ENCODE results near the gene DLK2. TPM values are rescaled to one million over a fixed set of nuclear protein-coding genes. Genes with fewer than 3 reads are reported as not detected.
"Not testable (repeated sequence)": the region's sequence is repeated elsewhere in the genome, so short reads cannot be mapped to it uniquely, and the experiment has no call there.

The DLK2 gene
- total and polyA plus RNA-seq, 2 experiments from 2014 or later: 0.21 to 0.47 TPM

DNA sequence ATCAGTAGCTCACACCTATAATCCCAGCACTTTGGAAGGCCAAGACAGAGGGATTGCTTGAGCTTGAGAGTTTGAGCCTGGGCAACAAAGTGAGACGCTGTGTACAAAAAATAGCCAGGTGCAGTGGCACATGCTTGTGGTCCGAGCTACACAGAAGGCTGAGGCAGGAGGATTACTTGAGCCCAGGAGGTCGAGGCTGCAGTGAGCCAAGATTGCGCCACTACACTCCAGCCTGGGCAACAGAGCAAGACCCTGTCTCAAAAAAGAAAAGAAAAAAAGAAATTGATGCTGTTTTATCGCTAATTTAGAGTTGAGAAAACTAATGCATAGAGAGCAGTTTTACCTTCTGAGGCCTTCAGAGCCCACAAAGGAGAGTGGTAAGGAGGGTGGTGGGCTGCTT is 42.9 kb upstream of the DLK2 start:
- H3K27ac Mint-ChIP-seq; H4K20me1 ChIP-seq (replicated peaks; ENCODE audit: insufficient read depth); H3K9me3 Mint-ChIP-seq; H3K4me2 ChIP-seq; H3K27ac ChIP-seq (ENCODE audit: low read depth); H3F3A ChIP-seq (replicated peaks; ENCODE audit: low read depth); H3K36me3 ChIP-seq (ENCODE audit: insufficient read depth); ATAC-seq; H3K4me3 ChIP-seq; H3K27me3 ChIP-seq (ENCODE audit: insufficient read depth); H2AFZ ChIP-seq; H3K9me2 ChIP-seq (ENCODE audit: insufficient read depth); H3K4me3 Mint-ChIP-seq; H3K4me1 ChIP-seq (ENCODE audit: insufficient read depth); DNase-seq (ENCODE audit: low spot score): not testable (repeated sequence)
- peaks cover 46% of the 10 kb centered on the region for H3K36me3 Mint-ChIP-seq (ENCODE audit: low read depth)
- peaks cover 11% of the 10 kb centered on the region for H3K27me3 Mint-ChIP-seq (ENCODE audit: insufficient read depth, low read depth, poor library complexity)
- H3K4me1 Mint-ChIP-seq: peaks cover 14% of the 10 kb centered on the region
- H3K79me2 ChIP-seq (replicated peaks; ENCODE audit: insufficient read depth): peaks cover 14% of the 10 kb centered on the region

- H3F3A ChIP-seq (replicated peaks; ENCODE audit: low read depth): no peaks in the 10 kb centered on the region
- peaks cover 20% of the 10 kb centered on the region for H3K79me2 ChIP-seq (replicated peaks; ENCODE audit: insufficient read depth)
- peaks cover 6% of the 10 kb centered on the region for H4K20me1 ChIP-seq (replicated peaks; ENCODE audit: insufficient read depth)
- H3K4me2 ChIP-seq: no peak overlapping the region
- peaks cover 9% of the 10 kb centered on the region for H3K27me3 Mint-ChIP-seq (ENCODE audit: insufficient read depth, low read depth, poor library complexity)
- H3K36me3 ChIP-seq (ENCODE audit: insufficient read depth): peaks cover 2% of the 10 kb centered on the region; the same call in 1 of the 2 replicates
- TF ChIP-seq EZH2 (IDR thresholded peaks at IDR 0.05; ENCODE audit: low read depth, unreplicated experiment) (no peak), JUNB (IDR thresholded peaks at IDR 0.05; ENCODE audit: unreplicated experiment) (no peak), EZH2phosphoT487 (IDR thresholded peaks at IDR 0.05; ENCODE audit: unreplicated experiment) (no peak), ZNF114 (CRISPR knock-in tag; IDR thresholded peaks at IDR 0.05) (no peak)
- TF ChIP-seq, protein P1, sequence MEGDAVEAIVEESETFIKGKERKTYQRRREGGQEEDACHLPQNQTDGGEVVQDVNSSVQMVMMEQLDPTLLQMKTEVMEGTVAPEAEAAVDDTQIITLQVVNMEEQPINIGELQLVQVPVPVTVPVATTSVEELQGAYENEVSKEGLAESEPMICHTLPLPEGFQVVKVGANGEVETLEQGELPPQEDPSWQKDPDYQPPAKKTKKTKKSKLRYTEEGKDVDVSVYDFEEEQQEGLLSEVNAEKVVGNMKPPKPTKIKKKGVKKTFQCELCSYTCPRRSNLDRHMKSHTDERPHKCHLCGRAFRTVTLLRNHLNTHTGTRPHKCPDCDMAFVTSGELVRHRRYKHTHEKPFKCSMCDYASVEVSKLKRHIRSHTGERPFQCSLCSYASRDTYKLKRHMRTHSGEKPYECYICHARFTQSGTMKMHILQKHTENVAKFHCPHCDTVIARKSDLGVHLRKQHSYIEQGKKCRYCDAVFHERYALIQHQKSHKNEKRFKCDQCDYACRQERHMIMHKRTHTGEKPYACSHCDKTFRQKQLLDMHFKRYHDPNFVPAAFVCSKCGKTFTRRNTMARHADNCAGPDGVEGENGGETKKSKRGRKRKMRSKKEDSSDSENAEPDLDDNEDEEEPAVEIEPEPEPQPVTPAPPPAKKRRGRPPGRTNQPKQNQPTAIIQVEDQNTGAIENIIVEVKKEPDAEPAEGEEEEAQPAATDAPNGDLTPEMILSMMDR (conservative IDR thresholded peaks at IDR 0.05; ENCODE audit: low read depth in 2 of 2): no peak
- TF ChIP-seq, protein P2, sequence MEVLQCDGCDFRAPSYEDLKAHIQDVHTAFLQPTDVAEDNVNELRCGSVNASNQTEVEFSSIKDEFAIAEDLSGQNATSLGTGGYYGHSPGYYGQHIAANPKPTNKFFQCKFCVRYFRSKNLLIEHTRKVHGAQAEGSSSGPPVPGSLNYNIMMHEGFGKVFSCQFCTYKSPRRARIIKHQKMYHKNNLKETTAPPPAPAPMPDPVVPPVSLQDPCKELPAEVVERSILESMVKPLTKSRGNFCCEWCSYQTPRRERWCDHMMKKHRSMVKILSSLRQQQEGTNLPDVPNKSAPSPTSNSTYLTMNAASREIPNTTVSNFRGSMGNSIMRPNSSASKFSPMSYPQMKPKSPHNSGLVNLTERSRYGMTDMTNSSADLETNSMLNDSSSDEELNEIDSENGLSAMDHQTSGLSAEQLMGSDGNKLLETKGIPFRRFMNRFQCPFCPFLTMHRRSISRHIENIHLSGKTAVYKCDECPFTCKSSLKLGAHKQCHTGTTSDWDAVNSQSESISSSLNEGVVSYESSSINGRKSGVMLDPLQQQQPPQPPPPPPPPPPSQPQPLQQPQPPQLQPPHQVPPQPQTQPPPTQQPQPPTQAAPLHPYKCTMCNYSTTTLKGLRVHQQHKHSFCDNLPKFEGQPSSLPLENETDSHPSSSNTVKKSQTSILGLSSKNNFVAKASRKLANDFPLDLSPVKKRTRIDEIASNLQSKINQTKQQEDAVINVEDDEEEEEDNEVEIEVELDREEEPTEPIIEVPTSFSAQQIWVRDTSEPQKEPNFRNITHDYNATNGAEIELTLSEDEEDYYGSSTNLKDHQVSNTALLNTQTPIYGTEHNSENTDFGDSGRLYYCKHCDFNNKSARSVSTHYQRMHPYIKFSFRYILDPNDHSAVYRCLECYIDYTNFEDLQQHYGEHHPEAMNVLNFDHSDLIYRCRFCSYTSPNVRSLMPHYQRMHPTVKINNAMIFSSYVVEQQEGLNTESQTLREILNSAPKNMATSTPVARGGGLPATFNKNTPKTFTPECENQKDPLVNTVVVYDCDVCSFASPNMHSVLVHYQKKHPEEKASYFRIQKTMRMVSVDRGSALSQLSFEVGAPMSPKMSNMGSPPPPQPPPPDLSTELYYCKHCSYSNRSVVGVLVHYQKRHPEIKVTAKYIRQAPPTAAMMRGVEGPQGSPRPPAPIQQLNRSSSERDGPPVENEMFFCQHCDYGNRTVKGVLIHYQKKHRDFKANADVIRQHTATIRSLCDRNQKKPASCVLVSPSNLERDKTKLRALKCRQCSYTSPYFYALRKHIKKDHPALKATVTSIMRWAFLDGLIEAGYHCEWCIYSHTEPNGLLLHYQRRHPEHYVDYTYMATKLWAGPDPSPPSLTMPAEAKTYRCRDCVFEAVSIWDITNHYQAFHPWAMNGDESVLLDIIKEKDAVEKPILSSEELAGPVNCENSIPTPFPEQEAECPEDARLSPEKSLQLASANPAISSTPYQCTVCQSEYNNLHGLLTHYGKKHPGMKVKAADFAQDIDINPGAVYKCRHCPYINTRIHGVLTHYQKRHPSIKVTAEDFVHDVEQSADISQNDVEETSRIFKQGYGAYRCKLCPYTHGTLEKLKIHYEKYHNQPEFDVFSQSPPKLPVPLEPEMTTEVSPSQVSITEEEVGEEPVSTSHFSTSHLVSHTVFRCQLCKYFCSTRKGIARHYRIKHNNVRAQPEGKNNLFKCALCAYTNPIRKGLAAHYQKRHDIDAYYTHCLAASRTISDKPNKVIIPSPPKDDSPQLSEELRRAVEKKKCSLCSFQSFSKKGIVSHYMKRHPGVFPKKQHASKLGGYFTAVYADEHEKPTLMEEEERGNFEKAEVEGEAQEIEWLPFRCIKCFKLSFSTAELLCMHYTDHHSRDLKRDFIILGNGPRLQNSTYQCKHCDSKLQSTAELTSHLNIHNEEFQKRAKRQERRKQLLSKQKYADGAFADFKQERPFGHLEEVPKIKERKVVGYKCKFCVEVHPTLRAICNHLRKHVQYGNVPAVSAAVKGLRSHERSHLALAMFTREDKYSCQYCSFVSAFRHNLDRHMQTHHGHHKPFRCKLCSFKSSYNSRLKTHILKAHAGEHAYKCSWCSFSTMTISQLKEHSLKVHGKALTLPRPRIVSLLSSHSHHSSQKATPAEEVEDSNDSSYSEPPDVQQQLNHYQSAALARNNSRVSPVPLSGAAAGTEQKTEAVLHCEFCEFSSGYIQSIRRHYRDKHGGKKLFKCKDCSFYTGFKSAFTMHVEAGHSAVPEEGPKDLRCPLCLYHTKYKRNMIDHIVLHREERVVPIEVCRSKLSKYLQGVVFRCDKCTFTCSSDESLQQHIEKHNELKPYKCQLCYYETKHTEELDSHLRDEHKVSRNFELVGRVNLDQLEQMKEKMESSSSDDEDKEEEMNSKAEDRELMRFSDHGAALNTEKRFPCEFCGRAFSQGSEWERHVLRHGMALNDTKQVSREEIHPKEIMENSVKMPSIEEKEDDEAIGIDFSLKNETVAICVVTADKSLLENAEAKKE (CRISPR knock-in tag; IDR thresholded peaks at IDR 0.05): no peak
- H3K4me1 ChIP-seq (ENCODE audit: insufficient read depth): peaks cover 15% of the 10 kb centered on the region
- peaks cover 20% of the 10 kb centered on the region for H3K4me1 Mint-ChIP-seq
- H3K4me3 Mint-ChIP-seq: no peak overlapping the region
- H3K27me3 ChIP-seq (ENCODE audit: insufficient read depth): no peaks in the 10 kb centered on the region
- H2AFZ ChIP-seq: no peak overlapping the region
- no peak for DNase-seq (ENCODE audit: low spot score)
- H3K9me3 Mint-ChIP-seq: no peaks in the 10 kb centered on the region
- ATAC-seq: no peak
- H3K27ac Mint-ChIP-seq: no peak overlapping the region
- H3K9me2 ChIP-seq (ENCODE audit: insufficient read depth): no peaks in the 10 kb centered on the region
- no peak overlapping the region for H3K4me3 ChIP-seq
- no peak overlapping the region for H3K27ac ChIP-seq (ENCODE audit: low read depth)
- H3K36me3 Mint-ChIP-seq (ENCODE audit: low read depth): peaks cover 41% of the 10 kb centered on the region
These were observed 42.3 kb upstream of the DLK2 start for GRCh38 chr6:43497689-43498088.

Measured in GM23338 (cell line).